Lower lobe of right lung (tissue), 2 donors: ENCODE data around the gene GPR149. TPM values are rescaled to one million over a fixed set of nuclear protein-coding genes. Genes with fewer than 3 reads are reported as not detected.

Experiments
- ATAC-seq, 2 donors: fragments of 200-7000 bp; cut with Tn5 transposase; one replicate each; pipeline ENCODE4 v1.9.1; 2020 to 2022; ENCODE audit warnings: mild to moderate bottlenecking in 2 of 2, moderate library complexity in 2 of 2
- DNase-seq: peaks from one replicate; pipeline ENCODE4 v3.0.0-alpha.2; 2020
- H3K27ac ChIP-seq: fragments of 200-600 bp; one replicate; pipeline ENCODE4 v1.8.0; 2022
- H3K27me3 ChIP-seq: fragments of 200-600 bp; one replicate; pipeline ENCODE4 v1.8.0; 2022; ENCODE audit warnings: low read depth
- H3K36me3 ChIP-seq: fragments of 200-600 bp; one replicate; pipeline ENCODE4 v1.8.0; 2022; ENCODE audit warnings: mild to moderate bottlenecking
- H3K4me1 ChIP-seq: fragments of 200-600 bp; one replicate; pipeline ENCODE4 v1.8.0; 2022
- H3K4me3 ChIP-seq: fragments of 200-600 bp; one replicate; pipeline ENCODE4 v1.8.0; 2022; ENCODE audit warnings: mild to moderate bottlenecking
- H3K9me3 ChIP-seq: fragments of 200-600 bp; one replicate; pipeline ENCODE4 v1.8.0; 2022
- intact Hi-C: fragments of 100-400 bp; cut with DNase I; formaldehyde crosslinking; loops from one replicate; pipeline ENCODE4 v1.11.0; 2022
- total RNA-seq: library from RNA; stranded (reverse); fragmentation: NEBNext Ultra II Directional; extraction: Animal tissue kit (Norgen Biotek cat#: 25700); gene quantifications from one replicate; pipeline ENCODE4 v1.2.1, GENCODE V29; 2021
- TF ChIP-seq, protein P1 (sequence below): fragments of 200-600 bp; IDR thresholded peaks from one replicate; pipeline ENCODE4 v1.8.0; 2022; ENCODE audit warnings: antibody characterized with exemption, mild to moderate bottlenecking
- donor health status: DM: no; HTN: yes; CAD: no; lungs with severe emphysema.

The GPR149 gene
- total RNA-seq, 1 donor from 2014 or later = not detected

GRCh38 chr3:154323891-154324738 is 105.9 kb downstream of the GPR149 start, which contains the start of gene DHX36:
Gene DHX36, minus strand, starts transcription at chr3:154324487. Its CDS starts 71 bp downstream, at chr3:154324416.
- Histone ChIP-seq H3K27ac (peak within 1 kb of the TSS; percentile 94), H3K4me1 (peaks cover 48% of the 10 kb centered on the region), H3K9me3 (no peaks in the 10 kb centered on the region), H3K27me3 (no peaks in the 10 kb centered on the region), H3K36me3 (no peaks in the 10 kb centered on the region), H3K4me3 (peak within 1 kb of the TSS; percentile 81)
- TF ChIP-seq, protein P1, sequence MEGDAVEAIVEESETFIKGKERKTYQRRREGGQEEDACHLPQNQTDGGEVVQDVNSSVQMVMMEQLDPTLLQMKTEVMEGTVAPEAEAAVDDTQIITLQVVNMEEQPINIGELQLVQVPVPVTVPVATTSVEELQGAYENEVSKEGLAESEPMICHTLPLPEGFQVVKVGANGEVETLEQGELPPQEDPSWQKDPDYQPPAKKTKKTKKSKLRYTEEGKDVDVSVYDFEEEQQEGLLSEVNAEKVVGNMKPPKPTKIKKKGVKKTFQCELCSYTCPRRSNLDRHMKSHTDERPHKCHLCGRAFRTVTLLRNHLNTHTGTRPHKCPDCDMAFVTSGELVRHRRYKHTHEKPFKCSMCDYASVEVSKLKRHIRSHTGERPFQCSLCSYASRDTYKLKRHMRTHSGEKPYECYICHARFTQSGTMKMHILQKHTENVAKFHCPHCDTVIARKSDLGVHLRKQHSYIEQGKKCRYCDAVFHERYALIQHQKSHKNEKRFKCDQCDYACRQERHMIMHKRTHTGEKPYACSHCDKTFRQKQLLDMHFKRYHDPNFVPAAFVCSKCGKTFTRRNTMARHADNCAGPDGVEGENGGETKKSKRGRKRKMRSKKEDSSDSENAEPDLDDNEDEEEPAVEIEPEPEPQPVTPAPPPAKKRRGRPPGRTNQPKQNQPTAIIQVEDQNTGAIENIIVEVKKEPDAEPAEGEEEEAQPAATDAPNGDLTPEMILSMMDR = no peak
- DNase-seq (peak; percentile 92), ATAC-seq (peak; percentile 95 to 98)
- intact Hi-C loops = no loop called here

GRCh38 chr3:154316974-154317767 is 112.8 kb downstream of the GPR149 start:
- DNase-seq = no peak
- TF ChIP-seq, protein P1 = no peak
- Histone ChIP-seq H3K36me3 (peaks cover 39% of the 10 kb centered on the region), H3K27ac (no peak overlapping the region), H3K27me3 (no peaks in the 10 kb centered on the region), H3K4me1 (peaks cover 51% of the 10 kb centered on the region), H3K4me3 (no peak overlapping the region), H3K9me3 (no peaks in the 10 kb centered on the region)
- ATAC-seq = no peak
- intact Hi-C loops = no loop called here

DNA sequence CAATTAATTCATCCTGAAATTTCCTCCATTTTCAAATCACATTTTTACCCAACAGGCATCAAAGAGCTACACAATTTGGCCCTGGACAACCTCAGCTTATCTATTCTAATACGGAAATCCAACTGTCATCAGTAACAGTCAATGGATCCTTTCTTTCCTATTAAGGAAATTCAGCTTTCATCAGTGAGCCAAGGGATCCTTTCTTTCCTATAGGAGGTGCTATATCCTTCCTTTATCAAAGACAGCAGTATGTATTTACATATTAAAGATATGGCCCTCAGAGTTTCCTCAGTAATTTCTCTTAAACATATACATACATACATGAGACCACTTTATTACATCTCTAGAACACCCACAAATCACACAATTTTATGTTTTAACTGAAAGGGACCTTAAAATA is 115.8 kb downstream of the GPR149 start:
- no peaks in the 10 kb centered on the region for H3K9me3 ChIP-seq
- no peaks in the 10 kb centered on the region for H3K27me3 ChIP-seq
- H3K4me3 ChIP-seq = no peak overlapping the region
- intact Hi-C loops = no loop called here
- H3K36me3 ChIP-seq = peaks cover 58% of the 10 kb centered on the region
- TF ChIP-seq, protein P1 = no peak
- no peak overlapping the region for H3K27ac ChIP-seq
- ATAC-seq (no peak), DNase-seq (no peak)
- peaks cover 21% of the 10 kb centered on the region for H3K4me1 ChIP-seq

DNA sequence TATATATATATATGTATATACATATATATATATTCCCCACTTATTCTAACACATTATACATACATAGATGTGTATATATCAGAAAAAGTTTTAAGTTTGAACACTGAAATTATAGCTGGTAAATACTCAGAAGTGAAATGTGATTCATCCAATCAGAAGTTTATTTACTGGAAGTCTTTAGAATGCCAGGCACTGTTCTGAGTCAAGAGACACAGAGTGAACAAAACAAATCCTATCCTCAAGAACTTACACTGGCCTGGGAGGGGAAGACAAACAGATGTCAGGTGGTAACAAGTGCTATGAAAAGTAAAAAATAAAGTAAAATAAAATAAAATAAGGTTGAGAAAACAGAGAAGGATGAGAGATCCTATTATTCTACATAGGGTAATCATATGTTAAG is 119.2 kb downstream of the GPR149 start:
- DNase-seq = no peak

GRCh38 chr3:154307363-154307762 is 122.6 kb downstream of the GPR149 start:
- DNase-seq (no peak), ATAC-seq (no peak)
- Histone ChIP-seq H3K36me3 (peaks cover 79% of the 10 kb centered on the region), H3K4me1 (no peaks in the 10 kb centered on the region), H3K27me3 (no peaks in the 10 kb centered on the region), H3K27ac (no peak overlapping the region), H3K9me3 (no peaks in the 10 kb centered on the region), H3K4me3 (no peak overlapping the region)
- TF ChIP-seq, protein P1 = no peak
- intact Hi-C loops = no loop called here

More for the DNA sequence above, 119.2 kb downstream of the GPR149 start:
- peak in 1 of 2 donors; percentile 44 for ATAC-seq
- H3K27ac ChIP-seq = no peak overlapping the region
- H3K36me3 ChIP-seq = peaks cover 77% of the 10 kb centered on the region
- H3K9me3 ChIP-seq = no peaks in the 10 kb centered on the region
- no peak overlapping the region for H3K4me3 ChIP-seq
- H3K4me1 ChIP-seq = no peaks in the 10 kb centered on the region
- TF ChIP-seq, protein P1 = no peak
- intact Hi-C loops = no loop called here
- H3K27me3 ChIP-seq = no peaks in the 10 kb centered on the region
